Activated CD8-positive, alpha-beta T cell treated with anti-CD3 and anti-CD28 coated beads for 36 hours (primary cell): ENCODE data around the gene UMAD1. TPM values are rescaled to one million over a fixed set of nuclear protein-coding genes. Genes with fewer than 3 reads are reported as not detected.
A peak's percentile ranks its signal among the peaks of the same experiment; 100 is the strongest.

ENCODE experiments used
- ATAC-seq: fragments of 200-7000 bp; cut with Tn5 transposase; one replicate; pipeline ENCODE4 v1.10.0; 2021; ENCODE audit warnings: mild to moderate bottlenecking, moderate library complexity
- CTCF ChIA-PET: fragments of 350-600 bp; sonication (Branson Sonifier 250); formaldehyde crosslinking; loops from one replicate; lab custom pipeline; 2021; ENCODE audit warnings: antibody characterized with exemption; lab: Charles Lee
- POLR2A ChIA-PET: fragments of 350-600 bp; sonication (Branson Sonifier 250); formaldehyde crosslinking; loops from one replicate; lab custom pipeline; 2021; ENCODE audit warnings: antibody characterized with exemption; lab: Charles Lee
- DNase-seq: peaks from one replicate; pipeline ENCODE4 v3.0.0-alpha.2; 2020
- H3K27ac Mint-ChIP-seq: one replicate; pipeline ENCODE4 v1.8.0; 2021; ENCODE audit warnings: mild to moderate bottlenecking, mixed read lengths
- H3K27me3 Mint-ChIP-seq: one replicate; pipeline ENCODE4 v1.8.0; 2021; ENCODE audit warnings: mixed read lengths
- H3K36me3 Mint-ChIP-seq: one replicate; pipeline ENCODE4 v1.8.0; 2021; ENCODE audit warnings: low read depth, mixed read lengths
- H3K4me1 Mint-ChIP-seq: one replicate; pipeline ENCODE4 v1.8.0; 2021; ENCODE audit warnings: low read depth, mixed read lengths
- H3K4me3 Mint-ChIP-seq: one replicate; pipeline ENCODE4 v1.8.0; 2021; ENCODE audit warnings: mild to moderate bottlenecking, moderate library complexity, mixed read lengths
- H3K9me3 Mint-ChIP-seq: one replicate; pipeline ENCODE4 v1.8.0; 2021; ENCODE audit warnings: mixed read lengths
- CTCF ChIP-seq: fragments of 200-600 bp; IDR thresholded peaks from one replicate; pipeline ENCODE4 v1.8.0; 2022; ENCODE audit warnings: antibody characterized with exemption, mild to moderate bottlenecking
- intact Hi-C: fragments of 100-400 bp; cut with micrococcal nuclease; formaldehyde crosslinking; loops from one replicate; pipeline ENCODE4 v1.10.0; 2022
- total RNA-seq, 2 experiments: library from RNA; stranded (reverse); gene quantifications; one replicate each; pipeline ENCODE4 v1.2.3, GENCODE V29; 2021

Gene UMAD1
- total RNA-seq, 2 experiments from 2014 or later, result 10.1 to 11.1 TPM

DNA sequence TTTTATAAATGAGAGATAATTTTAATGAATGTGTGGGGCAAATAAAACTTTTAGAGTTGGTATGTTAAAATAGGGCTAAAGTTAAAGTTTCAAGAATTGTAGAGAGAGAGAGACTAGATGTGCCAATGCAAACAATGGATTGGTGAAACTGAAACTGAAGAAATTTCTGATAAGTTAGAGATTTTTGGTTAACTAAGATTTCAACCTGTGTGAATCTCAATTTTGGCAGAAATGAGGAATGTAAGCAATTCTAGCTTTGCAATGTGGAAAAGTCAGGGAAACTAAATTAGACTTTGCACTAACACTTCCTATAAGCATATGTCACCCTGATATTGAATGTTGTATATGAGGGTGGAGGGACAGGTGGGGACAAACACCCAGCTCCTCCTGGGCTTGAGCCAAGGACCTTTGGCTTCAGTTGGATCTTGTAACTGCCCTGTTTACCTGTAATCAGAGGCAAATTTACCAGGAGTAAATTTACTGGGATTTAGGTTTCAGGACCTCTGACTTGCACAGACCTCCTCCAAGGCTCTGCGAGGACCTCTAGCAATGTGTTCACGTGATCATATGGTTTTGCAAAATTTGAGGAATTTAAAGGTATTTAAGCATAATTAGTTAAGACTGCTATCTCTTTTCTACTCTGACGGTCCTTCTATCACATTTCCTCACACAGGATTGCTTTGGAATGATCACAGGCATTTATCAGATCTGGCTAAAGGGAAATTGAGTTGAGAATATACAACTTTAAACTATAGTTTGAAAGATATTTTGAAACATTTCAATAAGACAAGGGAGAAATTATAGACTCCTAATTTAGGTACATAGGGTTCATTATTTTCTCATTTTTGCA, 110.9 kb downstream of the UMAD1 start:
- peaks cover 2% of the 10 kb centered on the region for H3K36me3 Mint-ChIP-seq
- POLR2A ChIA-PET, result no interaction called here
- intact Hi-C loops, result no loop called here
- DNase-seq (no peak), ATAC-seq (no peak)
- H3K9me3 Mint-ChIP-seq, result no peaks in the 10 kb centered on the region
- CTCF ChIA-PET, result interaction anchor here (1.1 kb wide), 1 partner anchor 10 kb away, joined by 3 read pairs; no protein-coding TSS in a partner anchor
- H3K27ac Mint-ChIP-seq, result no peak overlapping the region
- no peak for TF ChIP-seq CTCF
- no peaks in the 10 kb centered on the region for H3K27me3 Mint-ChIP-seq
- no peak overlapping the region for H3K4me3 Mint-ChIP-seq
- peaks cover 9% of the 10 kb centered on the region for H3K4me1 Mint-ChIP-seq

GRCh38 chr7:7756577-7756976, 116.0 kb downstream of the UMAD1 start:
- DNase-seq (no peak), ATAC-seq (no peak)
- Mint-ChIP-seq H3K4me1 (peaks cover 7% of the 10 kb centered on the region), H3K9me3 (no peaks in the 10 kb centered on the region), H3K27ac (no peak overlapping the region), H3K4me3 (no peak overlapping the region), H3K36me3 (peaks cover 2% of the 10 kb centered on the region), H3K27me3 (no peaks in the 10 kb centered on the region)
- POLR2A ChIA-PET, result interaction anchor here (0.8 to 1.3 kb wide), 2 partner anchors 26 to 38 kb away, joined by 4 read pairs; partner anchors contain the start of gene RPA3
- CTCF ChIA-PET, result interaction anchor here (1.1 to 6.0 kb wide), 3 partner anchors 16 to 76 kb away, joined by 3 to 63 read pairs (median 10); no protein-coding TSS in a partner anchor
- no peak for TF ChIP-seq CTCF
- intact Hi-C loops, result no loop called here

DNA sequence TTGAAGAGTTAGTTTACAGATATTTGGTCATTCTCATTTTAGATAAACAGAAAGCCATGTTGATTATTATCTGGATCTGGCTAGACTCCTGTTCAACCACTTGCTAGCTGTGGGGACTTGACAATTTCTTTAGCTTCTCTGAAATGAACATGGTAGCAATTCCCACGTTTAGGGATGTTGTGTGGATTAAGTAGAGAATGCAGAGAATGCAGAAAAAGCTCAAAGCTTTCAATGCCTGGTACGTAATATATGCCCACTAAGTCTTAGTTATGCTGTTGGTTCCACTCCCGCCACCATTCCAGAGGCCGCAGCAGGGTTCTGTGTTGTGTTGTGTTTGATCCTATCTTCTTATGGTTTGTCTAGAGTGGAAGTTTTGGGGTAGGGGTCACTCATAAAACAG, 117.0 kb downstream of the UMAD1 start:
- ATAC-seq (no peak), DNase-seq (no peak)
- Mint-ChIP-seq H3K4me1 (peaks cover 17% of the 10 kb centered on the region), H3K27ac (no peak overlapping the region), H3K4me3 (no peak overlapping the region), H3K9me3 (no peaks in the 10 kb centered on the region), H3K27me3 (no peaks in the 10 kb centered on the region), H3K36me3 (peaks cover 2% of the 10 kb centered on the region)
- intact Hi-C loops, result no loop called here
- POLR2A ChIA-PET, result no interaction called here
- no peak for TF ChIP-seq CTCF
- CTCF ChIA-PET, result interaction anchor here (1.4 to 6.0 kb wide), 2 partner anchors 77 to 654 kb away, joined by 4 to 63 read pairs; no protein-coding TSS in a partner anchor

DNA sequence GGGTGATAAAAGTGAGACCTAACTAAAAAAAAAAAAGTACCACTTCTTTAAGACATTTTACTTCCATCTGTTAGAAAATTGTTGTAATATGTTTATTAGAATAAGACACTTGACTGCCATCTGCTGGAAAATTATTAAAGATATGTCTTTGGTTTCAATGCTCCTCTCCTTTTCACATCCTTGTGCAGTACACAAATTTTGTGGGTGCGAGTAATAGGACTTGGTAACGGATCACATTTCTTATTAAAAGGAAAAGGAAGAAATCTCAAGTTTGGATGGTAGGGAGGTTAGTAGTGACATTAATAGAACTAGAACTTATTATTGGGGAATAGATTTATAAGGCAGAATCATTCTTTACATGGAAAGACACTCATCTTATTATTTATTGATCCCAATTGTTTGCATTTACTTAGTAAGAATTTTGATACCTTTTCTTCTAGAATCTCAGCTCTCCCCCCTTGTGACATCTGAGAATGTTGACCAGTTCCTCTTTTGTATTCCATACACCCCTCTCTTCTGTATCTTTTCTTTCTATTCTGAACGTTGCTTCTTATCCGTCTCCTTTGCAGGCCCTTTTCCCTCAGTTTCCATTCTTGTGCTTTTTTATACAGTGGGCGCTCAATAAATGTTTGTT, 120.9 kb downstream of the UMAD1 start:
- Mint-ChIP-seq H3K27me3 (no peaks in the 10 kb centered on the region), H3K27ac (peak overlapping the region; percentile 92), H3K36me3 (no peaks in the 10 kb centered on the region), H3K4me3 (peak overlapping the region; percentile 89), H3K4me1 (peaks cover 38% of the 10 kb centered on the region), H3K9me3 (no peaks in the 10 kb centered on the region)
- TF ChIP-seq CTCF, result peak; percentile 58
- intact Hi-C loops, result loop anchor here (1.0 kb wide), 1 partner anchor 80 kb away; no protein-coding TSS in a partner anchor
- ChIA-PET POLR2A (no interaction called here), CTCF (interaction anchor here (0.7 to 6.0 kb wide), 17 partner anchors 10 to 579 kb away, joined by 3 to 63 read pairs (median 4); partner anchors contain the start of genes C1GALT1 and RPA3)
- DNase-seq, result no peak
- peak; percentile 34 for ATAC-seq
